K562 (cell line): ENCODE measurements around the gene ADPRHL1. TPM values are rescaled to one million over a fixed set of nuclear protein-coding genes. Genes with fewer than 3 reads are reported as not detected.

Source experiments
- ATAC-seq: fragments of 200-7000 bp; cut with Tn5 transposase; 3 replicates; pipeline ENCODE4 v1.9.1; 2020; ENCODE audit warnings: moderate library complexity
- BruUV-seq: library from RNA; stranded (reverse); fragments of 400-500 nt; replicated peaks from 2 replicates; lab custom pipeline; 2021; lab: Mats Ljungman, UMichigan
- CTCF ChIA-PET: fragments of 300-600 bp; formaldehyde crosslinking; extraction: SDS; loops from one replicate; lab custom pipeline; 2021; ENCODE audit warnings: low intra/inter-chr PET ratio; lab: Yijun Ruan, JAX
- POLR2A ChIA-PET: fragments of 300-600, 350-650 bp; sonication (Branson Sonifier 250); formaldehyde crosslinking; extraction: SDS; loops from one replicate; lab custom pipeline; 2021; ENCODE audit warnings: antibody characterized with exemption, inconsistent platforms; lab: Yijun Ruan, JAX
- DNase-seq, 4 experiments: peaks; one replicate each; pipeline versions ENCODE4 v3.0.0 to v3.0.0-alpha.2; 2011 to 2018; ENCODE audit warnings: low spot score in 3 of 4, mixed read lengths in 3 of 4; ENCODE audit errors: extremely low read depth in 1 of 4
- FAIRE-seq: peaks from 2 replicates; lab custom pipeline; 2011; peaks lifted over from hg19 to GRCh38; lab: Jason Lieb, UNC
- H2AFZ ChIP-seq: 2 replicates; pipeline ENCODE4 v1.6.0; 2011; ENCODE audit warnings: low read depth, low read length, control low read depth, inconsistent platforms
- H3K27ac ChIP-seq: fragments of 200-600 bp; 3 replicates; pipeline ENCODE4 v1.8.0; 2011; ENCODE audit warnings: low read depth, mild to moderate bottlenecking, control low read depth, inconsistent platforms, low read length, moderate library complexity, mixed read lengths; ENCODE audit errors: extremely low read depth
- H3K27me3 ChIP-seq, 2 experiments: fragments of 300-600 bp in 1 of 2; 2 replicates in 1 of 2; 3 replicates in 1 of 2; pipeline versions ENCODE4 v1.6.0 to v1.8.0; 2011; ENCODE audit warnings: inconsistent platforms in 2 of 2, low read length in 2 of 2, mild to moderate bottlenecking in 1 of 2, mixed read lengths in 1 of 2, moderate library complexity in 1 of 2; ENCODE audit not compliant: control insufficient read depth in 2 of 2, insufficient read depth in 2 of 2
- H3K36me3 ChIP-seq: fragments of 300-600 bp; 3 replicates; pipeline ENCODE4 v1.8.0; 2011; ENCODE audit warnings: mild to moderate bottlenecking, low read length, inconsistent platforms; ENCODE audit not compliant: control insufficient read depth, insufficient read depth
- H3K4me1 ChIP-seq, 2 experiments: fragments of 200-600 bp in 1 of 2; replicated peaks in 1 of 2; 2 replicates in 1 of 2; 3 replicates in 1 of 2; pipeline versions ENCODE4 v1.5.1 to v1.8.0; 2011; ENCODE audit warnings: inconsistent platforms in 2 of 2, low read length in 2 of 2, mild to moderate bottlenecking in 1 of 2, mixed read lengths in 1 of 2, moderate library complexity in 1 of 2; ENCODE audit not compliant: control insufficient read depth in 2 of 2, insufficient read depth in 2 of 2
- H3K4me2 ChIP-seq: 2 replicates; pipeline ENCODE4 v1.6.1; 2011; ENCODE audit warnings: low read length, control low read depth, inconsistent platforms, mixed read lengths; ENCODE audit not compliant: insufficient read depth
- H3K4me3 ChIP-seq: fragments of 200-600 bp; sonication (generic), shearing (Covaris generic); 2 replicates; pipeline ENCODE4 v1.5.1; 2016; ENCODE audit warnings: control low read depth, inconsistent platforms
- H3K79me2 ChIP-seq: fragments of 200-600 bp; 3 replicates; pipeline ENCODE4 v1.8.0; 2011; ENCODE audit warnings: low read length, inconsistent platforms; ENCODE audit not compliant: control insufficient read depth, insufficient read depth
- H3K9ac ChIP-seq, 2 experiments: 2 replicates each; pipeline versions ENCODE4 v1.6.0 to v1.6.1; 2011; ENCODE audit warnings: low read depth in 2 of 2, low read length in 2 of 2, control low read depth in 1 of 2, inconsistent platforms in 1 of 2, mild to moderate bottlenecking in 1 of 2, mixed read lengths in 1 of 2; ENCODE audit not compliant: insufficient read depth in 1 of 2
- H3K9me1 ChIP-seq: one replicate; pipeline ENCODE4 v1.6.0; 2011; ENCODE audit warnings: inconsistent platforms, mild to moderate bottlenecking, low read length, moderate library complexity; ENCODE audit not compliant: control insufficient read depth, insufficient read depth
- H3K9me3 ChIP-seq: replicated peaks from 2 replicates; pipeline ENCODE4 v1.5.1; 2011; ENCODE audit warnings: low read depth, low read length, inconsistent platforms; ENCODE audit not compliant: control insufficient read depth, insufficient read depth
- H4K20me1 ChIP-seq: replicated peaks from 2 replicates; pipeline ENCODE4 v1.6.1; 2011; ENCODE audit warnings: low read length, inconsistent platforms, mixed read lengths; ENCODE audit not compliant: control insufficient read depth, insufficient read depth
- EP300 ChIP-seq: IDR thresholded peaks from 2 replicates; pipeline ENCODE4 v1.6.1; 2012; ENCODE audit warnings: low read length, improper control_type of control experiment
- GTF2F1 ChIP-seq: IDR thresholded peaks from 2 replicates; pipeline ENCODE4 v1.6.1; 2011; ENCODE audit warnings: low read depth, low read length, improper control_type of control experiment
- NFYB ChIP-seq: IDR thresholded peaks from 2 replicates; pipeline ENCODE4 v1.6.1; 2011; ENCODE audit warnings: mild to moderate bottlenecking, moderate library complexity; ENCODE audit not compliant: insufficient read length; ENCODE audit errors: extremely low read depth
- PHB2 ChIP-seq: fragments of 450-650 bp; IDR thresholded peaks from 2 replicates; pipeline ENCODE4 v1.6.1; 2017; ENCODE audit warnings: low read depth
- PTTG1 ChIP-seq: fragments of 450-650 bp; IDR thresholded peaks from 2 replicates; pipeline ENCODE4 v1.6.1; 2016; ENCODE audit warnings: low read depth, mild to moderate bottlenecking, missing genetic modification characterization, missing compliant biosample characterization
- RUNX1 ChIP-seq: sonication (generic); IDR thresholded peaks from 2 replicates; pipeline ENCODE4 v1.6.1; 2016; ENCODE audit warnings: antibody characterized with exemption, low read depth
- SRF ChIP-seq, 2 experiments: fragments of 250-450, 450-650 bp in 1 of 2; sonication (Bioruptor Pico) in 1 of 2; sonication (generic) in 1 of 2; formaldehyde crosslinking; IDR thresholded peaks; 2 replicates each; pipeline versions ENCODE4 v1.5.0 to v1.5.1; 2020 to 2022; ENCODE audit warnings: mild to moderate bottlenecking in 1 of 2, missing genetic modification reagents in 1 of 2
- ZFX ChIP-seq: sonication (generic); formaldehyde crosslinking; IDR thresholded peaks from 2 replicates; pipeline ENCODE4 v1.8.0; 2022; ENCODE audit warnings: mild to moderate bottlenecking, missing genetic modification reagents, moderate library complexity
- ZNF586 ChIP-seq: fragments of 450-650 bp; formaldehyde crosslinking; conservative IDR thresholded peaks from 2 replicates; pipeline ENCODE4 v1.4.0; 2020; ENCODE audit warnings: mild to moderate bottlenecking, moderate library complexity
- ZNF75A ChIP-seq: fragments of 450-650 bp; formaldehyde crosslinking; IDR thresholded peaks from 2 replicates; pipeline ENCODE4 v1.4.0; 2020; ENCODE audit warnings: mild to moderate bottlenecking
- WGBS: fragments of 100-300 bp; shearing (Covaris generic); methylation state at CpG from one replicate; pipeline ENCODE4 v1.1.6; 2016; ENCODE audit warnings: low coverage, mixed read lengths; ENCODE audit not compliant: insufficient coverage; ENCODE audit errors: missing lambda C conversion rate; 5-methylcytosine and 5-hydroxymethylcytosine counted together
- in situ Hi-C: fragments of 300-500 bp; cut with MboI; formaldehyde crosslinking; loops from 4 replicates; pipeline ENCODE4 v1.15.0; 2018; ENCODE audit warnings: inconsistent platforms, mixed read lengths
- intact Hi-C: fragments of 100-400 bp; cut with micrococcal nuclease; formaldehyde crosslinking; loops from 2 replicates; pipeline ENCODE4 v1.14.2; 2022
- polyA plus RNA-seq, 8 experiments: library from polyadenylated mRNA; depleted of rRNA in 4 of 8; stranded (reverse) in 5 of 8; unstranded in 3 of 8; fragments of >200 nt; fragmentation: Nextera tagmentation in 2 of 8; fragmentation: Illumina TruSeq in 1 of 8; extraction: Ambion mirVana in 2 of 8; extraction: Trizol in 1 of 8; gene quantifications; 2 replicates each; pipeline versions ENCODE4 v1.2.1 to v1.2.3, GENCODE V29; 2011 to 2014; ENCODE audit warnings: inconsistent platforms in 1 of 8, missing spikeins in 1 of 8
- total RNA-seq, 7 experiments: library from RNA; depleted of rRNA in 6 of 7; stranded (reverse); fragments of >200 nt in 6 of 7; fragmentation: Illumina TruSeq in 2 of 7; extraction: Trizol in 2 of 7; gene quantifications; 2 replicates each; pipeline versions ENCODE4 v1.2.1 to v1.2.3, GENCODE V29; 2011 to 2021; ENCODE audit warnings: low replicate concordance in 1 of 7
- TF ChIP-seq, protein P1 (sequence below): fragments of 450-650 bp; IDR thresholded peaks from 2 replicates; pipeline ENCODE4 v1.6.1; 2016; ENCODE audit warnings: low read depth, mild to moderate bottlenecking, moderate library complexity
- TF ChIP-seq, protein P2 (sequence below): fragments of 450-650 bp; IDR thresholded peaks from 2 replicates; pipeline ENCODE4 v1.6.1; 2017; ENCODE audit warnings: antibody characterized with exemption, mild to moderate bottlenecking

The ADPRHL1 gene
- total and polyA plus RNA-seq, 9 of the 15 experiments (the other 6 are each of a cell fraction or from before 2014, with no cell fraction given): 0.06 to 0.76 (median 0.37) TPM; not detected in 1

DNA sequence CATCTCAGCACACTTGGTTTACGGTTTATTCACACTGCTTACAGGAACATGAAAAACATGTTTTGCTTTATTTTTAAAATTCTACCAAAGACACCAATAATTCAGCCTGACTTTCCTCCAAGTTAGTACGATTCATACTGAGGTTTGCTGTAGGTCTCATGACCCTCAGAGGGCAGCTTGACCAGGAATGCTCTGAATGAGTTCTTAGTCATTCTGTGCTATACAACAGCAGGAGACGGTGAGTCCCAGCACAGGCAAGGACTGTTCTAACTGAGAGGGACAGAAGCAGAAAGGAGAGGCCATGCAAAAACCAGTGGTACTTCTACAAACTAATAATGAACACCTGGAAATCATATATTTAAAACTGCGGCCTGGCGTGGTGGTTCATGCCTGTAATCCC is 95.8 kb downstream of the ADPRHL1 start:
- TF ChIP-seq ZFX (CRISPR knock-in tag) (no peak), PTTG1 (tag) (no peak)
- ChIA-PET CTCF (no interaction called here), POLR2A (no interaction called here)
- 0 out of 3 replicates have a peak, but pooled peaks cover 3% of the 10 kb centered on the region for H3K36me3 ChIP-seq
- no peaks in the 10 kb centered on the region for H3K9me1 ChIP-seq
- no TSS peak for BruUV-seq
- H3K4me2 ChIP-seq: no peak overlapping the region
- in situ Hi-C loops (no loop called here), intact Hi-C loops (loop anchor here (5.0 kb wide), 1 partner anchor 60 kb away; the partner anchor contains the start of gene LAMP1)
- ATAC-seq: no peak
- no peak overlapping the region for H3K4me3 ChIP-seq
- no peaks in the 10 kb centered on the region for H3K9me3 ChIP-seq
- H2AFZ ChIP-seq: no peak overlapping the region
- H4K20me1 ChIP-seq: no peaks in the 10 kb centered on the region
- WGBS: 90% methylated on average over 5 of the region's 5 CpGs
- H3K9ac ChIP-seq: no peak overlapping the region
- no peaks in the 10 kb centered on the region for H3K79me2 ChIP-seq
- no peak overlapping the region for H3K27ac ChIP-seq
- peaks cover 4 to 18% of the 10 kb centered on the region in 2 experiments; a peak in 4 of 5 replicates for H3K4me1 ChIP-seq
- no peak for FAIRE-seq
- H3K27me3 ChIP-seq: no peaks in the 10 kb centered on the region
- no peak for DNase-seq

DNA sequence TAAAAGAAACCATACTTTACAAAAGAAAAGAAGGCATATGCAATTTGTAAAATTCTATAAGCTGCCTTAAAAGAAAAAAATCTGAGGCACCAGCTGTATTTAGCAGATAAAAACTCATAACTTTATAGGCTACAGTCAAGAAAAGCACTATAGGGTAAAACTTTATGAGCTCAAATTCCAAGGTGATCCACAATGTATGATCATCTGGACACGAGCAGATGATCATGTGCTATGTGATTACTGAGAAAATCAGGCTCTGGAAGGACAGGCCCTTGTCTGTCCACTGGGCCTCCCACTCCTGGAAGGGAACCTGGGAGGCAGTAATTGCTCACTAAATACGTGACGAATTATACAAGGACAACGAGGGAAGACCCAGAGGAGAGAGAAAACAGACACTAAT is 96.7 kb downstream of the ADPRHL1 start:
- ATAC-seq (no peak), DNase-seq (no peak), FAIRE-seq (no peak)
- in situ Hi-C loops: no loop called here
- intact Hi-C loops: loop anchor here (5.0 kb wide), 1 partner anchor 59 kb away; the partner anchor contains the start of gene LAMP1
- H3K4me3 ChIP-seq: no peak overlapping the region
- no peak overlapping the region for H2AFZ ChIP-seq
- no peaks in the 10 kb centered on the region for H3K9me1 ChIP-seq
- no peaks in the 10 kb centered on the region for H3K9me3 ChIP-seq
- H3K79me2 ChIP-seq: no peaks in the 10 kb centered on the region; the same call in 2 of the 3 replicates
- H3K27me3 ChIP-seq: no peaks in the 10 kb centered on the region
- POLR2A ChIA-PET: no interaction called here
- H3K4me1 ChIP-seq: peaks cover 5 to 18% of the 10 kb centered on the region in 2 experiments; a peak in 4 of 5 replicates
- no peak overlapping the region for H3K4me2 ChIP-seq
- no peak overlapping the region for H3K27ac ChIP-seq
- H4K20me1 ChIP-seq: no peaks in the 10 kb centered on the region
- CTCF ChIA-PET: no interaction called here
- no TSS peak for BruUV-seq
- 81% methylated on average over 2 of the region's 4 CpGs for WGBS
- H3K36me3 ChIP-seq: 0 out of 3 replicates have a peak, but pooled peaks cover 4% of the 10 kb centered on the region
- no peak overlapping the region for H3K9ac ChIP-seq
- no peak for TF ChIP-seq SRF (CRISPR knock-in tag; IDR thresholded peaks at IDR 0.05)
- no peak for TF ChIP-seq NFYB
- TF ChIP-seq, protein P1, sequence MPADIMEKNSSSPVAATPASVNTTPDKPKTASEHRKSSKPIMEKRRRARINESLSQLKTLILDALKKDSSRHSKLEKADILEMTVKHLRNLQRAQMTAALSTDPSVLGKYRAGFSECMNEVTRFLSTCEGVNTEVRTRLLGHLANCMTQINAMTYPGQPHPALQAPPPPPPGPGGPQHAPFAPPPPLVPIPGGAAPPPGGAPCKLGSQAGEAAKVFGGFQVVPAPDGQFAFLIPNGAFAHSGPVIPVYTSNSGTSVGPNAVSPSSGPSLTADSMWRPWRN: no peak
- TF ChIP-seq GTF2F1: no peak
- TF ChIP-seq, protein P2, sequence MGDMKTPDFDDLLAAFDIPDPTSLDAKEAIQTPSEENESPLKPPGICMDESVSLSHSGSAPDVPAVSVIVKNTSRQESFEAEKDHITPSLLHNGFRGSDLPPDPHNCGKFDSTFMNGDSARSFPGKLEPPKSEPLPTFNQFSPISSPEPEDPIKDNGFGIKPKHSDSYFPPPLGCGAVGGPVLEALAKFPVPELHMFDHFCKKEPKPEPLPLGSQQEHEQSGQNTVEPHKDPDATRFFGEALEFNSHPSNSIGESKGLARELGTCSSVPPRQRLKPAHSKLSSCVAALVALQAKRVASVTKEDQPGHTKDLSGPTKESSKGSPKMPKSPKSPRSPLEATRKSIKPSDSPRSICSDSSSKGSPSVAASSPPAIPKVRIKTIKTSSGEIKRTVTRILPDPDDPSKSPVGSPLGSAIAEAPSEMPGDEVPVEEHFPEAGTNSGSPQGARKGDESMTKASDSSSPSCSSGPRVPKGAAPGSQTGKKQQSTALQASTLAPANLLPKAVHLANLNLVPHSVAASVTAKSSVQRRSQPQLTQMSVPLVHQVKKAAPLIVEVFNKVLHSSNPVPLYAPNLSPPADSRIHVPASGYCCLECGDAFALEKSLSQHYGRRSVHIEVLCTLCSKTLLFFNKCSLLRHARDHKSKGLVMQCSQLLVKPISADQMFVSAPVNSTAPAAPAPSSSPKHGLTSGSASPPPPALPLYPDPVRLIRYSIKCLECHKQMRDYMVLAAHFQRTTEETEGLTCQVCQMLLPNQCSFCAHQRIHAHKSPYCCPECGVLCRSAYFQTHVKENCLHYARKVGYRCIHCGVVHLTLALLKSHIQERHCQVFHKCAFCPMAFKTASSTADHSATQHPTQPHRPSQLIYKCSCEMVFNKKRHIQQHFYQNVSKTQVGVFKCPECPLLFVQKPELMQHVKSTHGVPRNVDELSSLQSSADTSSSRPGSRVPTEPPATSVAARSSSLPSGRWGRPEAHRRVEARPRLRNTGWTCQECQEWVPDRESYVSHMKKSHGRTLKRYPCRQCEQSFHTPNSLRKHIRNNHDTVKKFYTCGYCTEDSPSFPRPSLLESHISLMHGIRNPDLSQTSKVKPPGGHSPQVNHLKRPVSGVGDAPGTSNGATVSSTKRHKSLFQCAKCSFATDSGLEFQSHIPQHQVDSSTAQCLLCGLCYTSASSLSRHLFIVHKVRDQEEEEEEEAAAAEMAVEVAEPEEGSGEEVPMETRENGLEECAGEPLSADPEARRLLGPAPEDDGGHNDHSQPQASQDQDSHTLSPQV: no peak
- no peak for TF ChIP-seq RUNX1
- no peak for TF ChIP-seq EP300
- TF ChIP-seq ZNF586 (CRISPR knock-in tag): no peak
- no peak for TF ChIP-seq PHB2
- TF ChIP-seq ZNF75A (CRISPR knock-in tag): no peak
